ENCODE measurements around the gene CCN2. TPM values are rescaled to one million over a fixed set of nuclear protein-coding genes. Genes with fewer than 3 reads are reported as not detected.

The CCN2 gene
- total and polyA plus RNA-seq, 2 of the 8 experiments (the other 6 are each of a cell fraction or from before 2014, with no cell fraction given) = 25.0 to 107 TPM

GRCh38 chr6:131948692-131949619 lies 2.2 kb downstream of the CCN2 start:
- Histone ChIP-seq H4K91ac (replicated peaks; ENCODE audit: insufficient read length, low read length) (no peak overlapping the region), H3K23me2 (ENCODE audit: low read depth, low read length) (peaks cover 8% of the 10 kb centered on the region), H2AK5ac (ENCODE audit: low read depth, low read length) (no peak overlapping the region), H3K9ac (replicated peaks in 1 of 4; ENCODE audit: extremely low read depth in 1 of 4, low read depth in 3 of 4, low read length in 3 of 4) (peak overlapping the region in 1 of 4 experiments; percentile 34; a peak in 1 of 7 replicates), H3K4me3 (ENCODE audit: extremely low read depth in 1 of 4, insufficient read depth in 2 of 4, low read depth in 3 of 4, low read length in 4 of 4) (peak overlapping the region in 3 of 4 experiments; percentile 15 to 98 (median 87); a peak in 4 of 8 replicates), H4K8ac (ENCODE audit: extremely low read depth, insufficient read depth, low read length) (no peak overlapping the region), H3K4me2 (ENCODE audit: insufficient read depth in 1 of 2, low read depth in 2 of 2, low read length in 2 of 2) (peak overlapping the region; percentile 99 to 100; a peak in 3 of 4 replicates), H2BK15ac (ENCODE audit: low read length) (no peak overlapping the region), H2AFZ (ENCODE audit: low read length) (no peak overlapping the region), H3K36me3 (ENCODE audit: control insufficient read depth in 2 of 4, insufficient read depth in 4 of 4, low read length in 3 of 4) (peaks cover 2 to 35% (median 16%) of the 10 kb centered on the region in 4 experiments; a peak in 7 of 8 replicates), H3K23ac (ENCODE audit: insufficient read length) (no peak overlapping the region), H3K27ac (ENCODE audit: low read depth, low read length) (no peak overlapping the region), H3K18ac (ENCODE audit: extremely low read depth, low read length) (no peak overlapping the region), H3K9me3 (ENCODE audit: insufficient read depth in 2 of 2, low read depth in 1 of 2, low read length in 1 of 2) (no peaks in the 10 kb centered on the region), H4K20me1 (replicated peaks in 1 of 2; ENCODE audit: control insufficient read depth in 1 of 2, insufficient read depth in 2 of 2, low read length in 2 of 2) (peaks cover 18 to 19% of the 10 kb centered on the region in 2 experiments), H3K56ac (replicated peaks; ENCODE audit: insufficient read length, low read depth, low read length) (no peak overlapping the region), H2BK5ac (ENCODE audit: low read depth, low read length) (no peak overlapping the region), H2BK20ac (ENCODE audit: low read length) (no peak overlapping the region), H4K5ac (ENCODE audit: insufficient read length, low read depth, low read length) (no peak overlapping the region), H3K4ac (replicated peaks; ENCODE audit: insufficient read length, low read depth, low read length) (no peak overlapping the region), H3K14ac (ENCODE audit: insufficient read length) (no peak overlapping the region), H3K4me1 (replicated peaks in 1 of 4; ENCODE audit: control insufficient read depth in 3 of 4, insufficient read depth in 4 of 4, low read length in 3 of 4) (peaks cover 10 to 22% (median 13%) of the 10 kb centered on the region in 4 experiments), H3K79me2 (ENCODE audit: control insufficient read depth in 1 of 2, insufficient read depth in 2 of 2, low read length in 2 of 2) (peaks cover 0 to 24% of the 10 kb centered on the region in 2 experiments; a peak in 3 of 4 replicates), H2BK12ac (ENCODE audit: low read depth, low read length) (no peak overlapping the region), H2BK120ac (replicated peaks; ENCODE audit: low read depth, low read length) (no peak overlapping the region), H3K27me3 (replicated peaks in 1 of 4; ENCODE audit: control insufficient read depth in 3 of 4, extremely low read depth in 1 of 4, insufficient read depth in 3 of 4, low read length in 3 of 4) (no peaks in the 10 kb centered on the region), H3K79me1 (ENCODE audit: low read depth, low read length) (peaks cover 2% of the 10 kb centered on the region; the same call in 1 of the 2 replicates)
- ChIA-PET CTCF (ENCODE audit: partially characterized antibody) (interaction anchor here (0.7 to 5.4 kb wide), 14 partner anchors 11 to 331 kb away, joined by 3 to 36 read pairs (median 3); no protein-coding TSS in a partner anchor), POLR2A (ENCODE audit: partially characterized antibody) (interaction anchor here (0.7 to 8.8 kb wide), 24 partner anchors 12 to 230 kb away, joined by 3 to 216 read pairs (median 6); no protein-coding TSS in a partner anchor)
- DNase-seq (ENCODE audit: low read depth in 1 of 2, low spot score in 2 of 2) = no peak
- no peak for FAIRE-seq
- WGBS, 2 experiments (ENCODE audit: extremely low coverage in 1 of 2, insufficient coverage in 1 of 2, insufficient read length in 1 of 2, insufficient replicate concordance in 2 of 2, low coverage in 1 of 2, low lambda C conversion rate in 2 of 2, missing lambda C conversion rate in 1 of 2) = 88% methylated on average over 18 of the region's 18 CpGs; no CpG with 5 or more reads in 1 of the 2 experiments
- TF ChIP-seq CHD2 (IDR thresholded peaks at IDR 0.05; ENCODE audit: low read length) (no peak), RNF2 (IDR thresholded peaks at IDR 0.05; ENCODE audit: borderline replicate concordance, low read depth, low read length, missing control alignments, poor library complexity, severe bottlenecking) (no peak), SUZ12 (IDR thresholded peaks at IDR 0.05; ENCODE audit: low read length) (no peak), TAF1 (IDR thresholded peaks at IDR 0.05; ENCODE audit: low read depth, low read length) (no peak), CREB1 (IDR thresholded peaks at IDR 0.05) (no peak), POLR2AphosphoS5 (IDR thresholded peaks at IDR 0.05; ENCODE audit: low read depth, low read length) (peak; percentile 95), TCF12 (IDR thresholded peaks at IDR 0.05; ENCODE audit: low read depth, low read length) (no peak), RFX5 (IDR thresholded peaks at IDR 0.05; ENCODE audit: borderline replicate concordance, low read depth, low read length) (no peak), CBX5 (IDR thresholded peaks at IDR 0.05; ENCODE audit: low read depth, low read length) (no peak), NRF1 (IDR thresholded peaks at IDR 0.05; ENCODE audit: low read depth, low read length) (no peak), RBBP5 (IDR thresholded peaks at IDR 0.05; ENCODE audit: borderline replicate concordance, low read depth, low read length) (no peak)
